Hepatocyte (in vitro differentiated cells): ENCODE data around the gene DEAF1.

Experiments used
- EZH2 ChIP-seq: fragments of 200-600 bp; sonication (generic); IDR thresholded peaks from 2 replicates; pipeline ENCODE4 v1.6.1; 2016; ENCODE audit warnings: antibody characterized with exemption, mild to moderate bottlenecking, borderline replicate concordance
- TF ChIP-seq, protein P1 (sequence below): fragments of 200-600 bp; sonication (generic); IDR thresholded peaks from 2 replicates; pipeline ENCODE4 v1.5.1; 2016; ENCODE audit warnings: antibody characterized with exemption, mild to moderate bottlenecking; ENCODE audit not compliant: poor library complexity

DNA sequence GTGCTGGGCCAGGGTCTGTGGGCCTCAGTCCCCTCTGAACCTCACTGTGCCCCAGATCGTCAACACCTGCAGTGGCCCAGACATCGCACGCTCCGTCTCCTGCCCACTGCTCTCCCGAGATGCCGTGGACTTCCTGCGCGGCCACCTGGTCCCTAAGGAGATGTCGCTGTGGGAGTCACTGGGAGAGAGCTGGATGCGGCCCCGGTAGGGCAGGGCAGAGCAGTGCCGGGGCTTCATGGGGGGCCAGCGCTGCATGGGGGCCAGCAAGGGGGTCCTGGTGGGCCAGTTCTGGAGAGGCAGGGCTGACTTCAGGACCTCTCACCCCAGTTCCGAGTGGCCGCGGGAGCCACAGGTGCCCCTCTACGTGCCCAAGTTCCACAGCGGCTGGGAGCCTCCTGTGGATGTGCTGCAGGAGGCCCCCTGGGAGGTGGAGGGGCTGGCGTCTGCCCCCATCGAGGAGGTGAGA is 27.4 kb upstream of the DEAF1 start:
- TF ChIP-seq, protein P1, sequence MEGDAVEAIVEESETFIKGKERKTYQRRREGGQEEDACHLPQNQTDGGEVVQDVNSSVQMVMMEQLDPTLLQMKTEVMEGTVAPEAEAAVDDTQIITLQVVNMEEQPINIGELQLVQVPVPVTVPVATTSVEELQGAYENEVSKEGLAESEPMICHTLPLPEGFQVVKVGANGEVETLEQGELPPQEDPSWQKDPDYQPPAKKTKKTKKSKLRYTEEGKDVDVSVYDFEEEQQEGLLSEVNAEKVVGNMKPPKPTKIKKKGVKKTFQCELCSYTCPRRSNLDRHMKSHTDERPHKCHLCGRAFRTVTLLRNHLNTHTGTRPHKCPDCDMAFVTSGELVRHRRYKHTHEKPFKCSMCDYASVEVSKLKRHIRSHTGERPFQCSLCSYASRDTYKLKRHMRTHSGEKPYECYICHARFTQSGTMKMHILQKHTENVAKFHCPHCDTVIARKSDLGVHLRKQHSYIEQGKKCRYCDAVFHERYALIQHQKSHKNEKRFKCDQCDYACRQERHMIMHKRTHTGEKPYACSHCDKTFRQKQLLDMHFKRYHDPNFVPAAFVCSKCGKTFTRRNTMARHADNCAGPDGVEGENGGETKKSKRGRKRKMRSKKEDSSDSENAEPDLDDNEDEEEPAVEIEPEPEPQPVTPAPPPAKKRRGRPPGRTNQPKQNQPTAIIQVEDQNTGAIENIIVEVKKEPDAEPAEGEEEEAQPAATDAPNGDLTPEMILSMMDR, result no peak
- TF ChIP-seq EZH2, result no peak
